GM21390 (cell line): ENCODE measurements around the gene SRD5A2.

ENCODE experiments used
- ATAC-seq: cut with Tn5 transposase; IDR thresholded peaks from one replicate; pipeline ENCODE4 v1.9.1; 2021; ENCODE audit not compliant: unreplicated experiment

Gene SRD5A2

GRCh38 chr2:31580321-31581117, at the start of gene SRD5A2:
SRD5A2 (minus strand) TSS chr2:31580938; CDS start chr2:31580900, 38 bp downstream.
- no peak for ATAC-seq

- no peak for ATAC-seq
These were observed 25.8 kb upstream of the SRD5A2 start for GRCh38 chr2:31606509-31606908.

- no peak for ATAC-seq
These were observed 18.0 kb upstream of the SRD5A2 start for GRCh38 chr2:31598694-31599093.

GRCh38 chr2:31586230-31586629, 5.5 kb upstream of the SRD5A2 start:
- no peak for ATAC-seq

GRCh38 chr2:31581124-31581795, 522 bp upstream of the SRD5A2 start:
- ATAC-seq, result no peak

GRCh38 chr2:31579996-31580320, 780 bp downstream of the SRD5A2 start:
- ATAC-seq, result no peak

GRCh38 chr2:31578316-31578715, 2.4 kb downstream of the SRD5A2 start:
- no peak for ATAC-seq

GRCh38 chr2:31577143-31577542, 3.6 kb downstream of the SRD5A2 start:
- ATAC-seq, result no peak

- no peak for ATAC-seq
These were observed 12.0 kb downstream of the SRD5A2 start for GRCh38 chr2:31568585-31569201.

- ATAC-seq, result no peak
These were observed 13.1 kb downstream of the SRD5A2 start for GRCh38 chr2:31567679-31568078.

GRCh38 chr2:31563273-31563839, 17.4 kb downstream of the SRD5A2 start:
- ATAC-seq, result no peak

GRCh38 chr2:31561823-31562222, 18.9 kb downstream of the SRD5A2 start:
- ATAC-seq, result no peak

GRCh38 chr2:31558401-31559295, 22.1 kb downstream of the SRD5A2 start:
- no peak for ATAC-seq

- ATAC-seq, result no peak
These were observed 23.8 kb downstream of the SRD5A2 start for GRCh38 chr2:31556940-31557339.

- ATAC-seq, result no peak
These were observed 24.6 kb downstream of the SRD5A2 start for GRCh38 chr2:31555967-31556706.

GRCh38 chr2:31553362-31553761, 27.4 kb downstream of the SRD5A2 start:
- no peak for ATAC-seq

- no peak for ATAC-seq
These were observed 33.3 kb downstream of the SRD5A2 start for GRCh38 chr2:31547485-31547884.

- no peak for ATAC-seq
These were observed 38.9 kb downstream of the SRD5A2 start for GRCh38 chr2:31541853-31542252.

GRCh38 chr2:31539505-31539904, 41.2 kb downstream of the SRD5A2 start:
- no peak for ATAC-seq

GRCh38 chr2:31535768-31536167, 45.0 kb downstream of the SRD5A2 start:
- no peak for ATAC-seq
